IMR-90 (cell line): Measurements from ENCODE around the gene USP24.

Experiments used
- BHLHE40 ChIP-seq: fragments of 150-350 bp; IDR thresholded peaks from 2 replicates; pipeline ENCODE4 v1.6.1; 2016; ENCODE audit warnings: mild to moderate bottlenecking, low read depth, low read length
- MAZ ChIP-seq: IDR thresholded peaks from 2 replicates; pipeline ENCODE4 v1.6.1; 2012; ENCODE audit warnings: low read depth, mild to moderate bottlenecking, low read length, improper control_type of control experiment, moderate library complexity, borderline replicate concordance
- POLR2A ChIP-seq: IDR thresholded peaks from 2 replicates; pipeline ENCODE4 v1.6.1; 2012; ENCODE audit warnings: mild to moderate bottlenecking, low read depth, low read length
- RAD21 ChIP-seq: IDR thresholded peaks from 2 replicates; pipeline ENCODE4 v1.6.1; 2012; ENCODE audit warnings: low read length, improper control_type of control experiment
- RFX5 ChIP-seq: IDR thresholded peaks from 2 replicates; pipeline ENCODE4 v1.8.0; 2012; ENCODE audit warnings: low read depth, mild to moderate bottlenecking, low read length, moderate library complexity
- TF ChIP-seq, protein P1 (sequence below): conservative IDR thresholded peaks from 2 replicates; pipeline ENCODE4 v1.5.1; 2012; ENCODE audit warnings: mild to moderate bottlenecking, low read depth, low read length, improper control_type of control experiment
- TF ChIP-seq, protein P2 (sequence below): fragments of 150-350 bp; IDR thresholded peaks from 2 replicates; pipeline ENCODE4 v1.6.1; 2017; ENCODE audit warnings: mild to moderate bottlenecking, antibody characterized with exemption, low read length, low read depth

DNA sequence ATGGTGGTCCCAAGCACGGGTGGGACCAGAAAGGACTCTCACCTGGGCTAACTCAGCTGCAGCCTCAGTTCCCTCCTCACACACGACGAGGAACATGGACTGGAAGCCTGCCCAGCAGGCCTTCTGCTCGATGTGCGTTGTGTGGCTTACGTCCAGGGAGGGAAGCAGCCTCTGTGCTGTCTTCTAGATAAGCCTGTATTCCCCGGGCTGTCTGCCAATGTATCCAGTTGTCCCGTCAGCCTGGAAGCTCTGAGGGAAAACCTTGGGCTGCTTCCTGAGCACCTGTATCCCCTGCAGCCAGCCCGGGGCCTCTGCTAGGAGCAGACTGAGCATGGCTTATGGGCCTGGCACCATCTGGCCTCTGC lies 165.3 kb downstream of the USP24 start:
- TF ChIP-seq, protein P1, sequence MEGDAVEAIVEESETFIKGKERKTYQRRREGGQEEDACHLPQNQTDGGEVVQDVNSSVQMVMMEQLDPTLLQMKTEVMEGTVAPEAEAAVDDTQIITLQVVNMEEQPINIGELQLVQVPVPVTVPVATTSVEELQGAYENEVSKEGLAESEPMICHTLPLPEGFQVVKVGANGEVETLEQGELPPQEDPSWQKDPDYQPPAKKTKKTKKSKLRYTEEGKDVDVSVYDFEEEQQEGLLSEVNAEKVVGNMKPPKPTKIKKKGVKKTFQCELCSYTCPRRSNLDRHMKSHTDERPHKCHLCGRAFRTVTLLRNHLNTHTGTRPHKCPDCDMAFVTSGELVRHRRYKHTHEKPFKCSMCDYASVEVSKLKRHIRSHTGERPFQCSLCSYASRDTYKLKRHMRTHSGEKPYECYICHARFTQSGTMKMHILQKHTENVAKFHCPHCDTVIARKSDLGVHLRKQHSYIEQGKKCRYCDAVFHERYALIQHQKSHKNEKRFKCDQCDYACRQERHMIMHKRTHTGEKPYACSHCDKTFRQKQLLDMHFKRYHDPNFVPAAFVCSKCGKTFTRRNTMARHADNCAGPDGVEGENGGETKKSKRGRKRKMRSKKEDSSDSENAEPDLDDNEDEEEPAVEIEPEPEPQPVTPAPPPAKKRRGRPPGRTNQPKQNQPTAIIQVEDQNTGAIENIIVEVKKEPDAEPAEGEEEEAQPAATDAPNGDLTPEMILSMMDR = no peak
- TF ChIP-seq POLR2A (no peak), RFX5 (no peak), RAD21 (no peak), MAZ (no peak), BHLHE40 (no peak)
- TF ChIP-seq, protein P2, sequence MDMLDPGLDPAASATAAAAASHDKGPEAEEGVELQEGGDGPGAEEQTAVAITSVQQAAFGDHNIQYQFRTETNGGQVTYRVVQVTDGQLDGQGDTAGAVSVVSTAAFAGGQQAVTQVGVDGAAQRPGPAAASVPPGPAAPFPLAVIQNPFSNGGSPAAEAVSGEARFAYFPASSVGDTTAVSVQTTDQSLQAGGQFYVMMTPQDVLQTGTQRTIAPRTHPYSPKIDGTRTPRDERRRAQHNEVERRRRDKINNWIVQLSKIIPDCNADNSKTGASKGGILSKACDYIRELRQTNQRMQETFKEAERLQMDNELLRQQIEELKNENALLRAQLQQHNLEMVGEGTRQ = no peak
